HG03175 (cell line): Measurements from ENCODE around the gene PRSS27.

Experiments
- ATAC-seq: cut with Tn5 transposase; IDR thresholded peaks from one replicate; pipeline ENCODE4 v1.9.1; 2021; ENCODE audit warnings: mild to moderate bottlenecking, moderate library complexity; ENCODE audit not compliant: unreplicated experiment

PRSS27 gene

GRCh38 chr16:2752035-2752849, 32.2 kb upstream of the PRSS27 start, which contains the start of gene SRRM2:
TSS of gene SRRM2 (plus strand) at chr16:2752638. CDS start at chr16:2756365, 3,727 bp downstream.
- ATAC-seq = peak; percentile 82

- ATAC-seq = no peak
These were observed 31.6 kb upstream of the PRSS27 start for GRCh38 chr16:2751577-2752034.

- no peak for ATAC-seq
These were observed 29.9 kb upstream of the PRSS27 start for GRCh38 chr16:2749936-2750335.

GRCh38 chr16:2749476-2749875, 29.5 kb upstream of the PRSS27 start:
- ATAC-seq = no peak

GRCh38 chr16:2748757-2749455, 28.9 kb upstream of the PRSS27 start:
- no peak for ATAC-seq

DNA sequence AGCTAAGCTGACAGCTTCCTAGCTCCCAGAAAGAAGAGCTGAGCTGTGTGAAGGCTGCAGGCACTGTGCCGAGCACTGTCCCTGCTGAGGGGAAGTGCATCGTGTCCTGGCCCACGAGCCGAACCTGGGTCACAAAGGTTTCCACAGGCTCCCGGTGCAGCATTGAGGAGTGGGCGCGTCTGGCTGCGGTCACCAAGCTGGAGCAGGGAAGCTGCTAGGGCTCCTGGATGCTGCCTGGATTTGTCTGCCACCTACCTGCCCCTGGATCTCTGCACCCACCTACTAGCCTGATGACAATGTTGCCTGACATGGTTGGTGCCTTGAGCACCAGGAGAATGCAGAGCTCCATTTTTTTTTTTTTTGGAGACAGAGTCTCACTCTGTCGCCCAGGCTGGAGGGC, 25.9 kb upstream of the PRSS27 start:
- no peak for ATAC-seq

DNA sequence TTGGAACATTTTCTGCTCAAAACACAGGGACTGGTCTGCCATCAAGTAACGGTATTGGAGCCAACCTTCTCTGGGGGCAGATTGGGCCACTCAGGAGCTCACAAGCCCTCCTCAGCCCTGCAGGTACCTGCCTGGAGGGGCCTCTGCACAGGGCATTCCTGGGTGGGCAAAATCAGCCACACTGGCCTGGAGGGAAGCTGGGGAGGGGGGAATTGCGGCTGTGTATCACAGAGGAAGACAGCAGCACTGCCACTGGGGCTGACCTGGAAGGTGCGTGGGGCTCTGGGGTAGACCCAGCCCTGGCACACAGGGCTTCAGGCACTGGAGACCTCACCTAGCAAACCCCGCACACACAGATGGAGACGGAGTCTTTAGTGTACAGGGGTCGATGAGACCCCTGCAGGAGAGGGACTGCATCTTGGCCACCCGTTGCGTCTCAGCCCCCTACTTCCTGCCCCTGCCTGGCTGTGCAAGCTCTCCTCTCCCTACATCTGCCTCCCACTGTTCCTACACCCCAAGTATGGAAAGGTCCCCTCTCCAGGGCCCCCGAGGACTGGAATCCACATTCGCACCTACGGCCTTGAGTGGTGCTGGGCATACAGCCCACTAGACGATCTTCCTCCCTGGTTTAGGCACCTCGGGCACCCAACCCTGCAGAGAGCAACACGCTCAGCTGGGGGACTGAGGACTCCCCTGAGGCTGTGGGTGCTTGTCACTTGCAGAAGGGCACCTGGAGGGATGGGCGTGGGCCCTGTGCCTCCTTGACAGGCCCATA, 25.3 kb upstream of the PRSS27 start:
- ATAC-seq = no peak

DNA sequence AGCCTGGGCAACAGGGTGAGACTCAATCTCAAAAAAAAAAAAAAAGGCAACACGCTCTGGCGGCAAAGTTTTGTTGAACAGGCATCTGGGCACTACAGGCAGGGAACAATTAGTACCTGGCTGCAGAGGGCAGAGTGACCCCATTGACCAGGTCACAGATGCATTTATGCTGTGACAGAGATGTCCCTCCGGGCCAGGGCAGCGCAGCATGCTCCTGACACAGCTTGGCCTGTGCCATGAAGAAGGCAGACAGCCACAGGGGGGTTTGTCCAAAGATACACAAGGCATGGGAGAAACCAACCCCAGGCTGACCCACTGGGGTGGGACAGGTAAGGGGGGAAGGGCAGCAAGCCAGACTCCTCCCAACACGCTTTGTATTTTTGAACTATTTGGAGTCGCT, 24.7 kb upstream of the PRSS27 start:
- no peak for ATAC-seq

- no peak for ATAC-seq
These were observed 23.2 kb upstream of the PRSS27 start for GRCh38 chr16:2743007-2743810.

DNA sequence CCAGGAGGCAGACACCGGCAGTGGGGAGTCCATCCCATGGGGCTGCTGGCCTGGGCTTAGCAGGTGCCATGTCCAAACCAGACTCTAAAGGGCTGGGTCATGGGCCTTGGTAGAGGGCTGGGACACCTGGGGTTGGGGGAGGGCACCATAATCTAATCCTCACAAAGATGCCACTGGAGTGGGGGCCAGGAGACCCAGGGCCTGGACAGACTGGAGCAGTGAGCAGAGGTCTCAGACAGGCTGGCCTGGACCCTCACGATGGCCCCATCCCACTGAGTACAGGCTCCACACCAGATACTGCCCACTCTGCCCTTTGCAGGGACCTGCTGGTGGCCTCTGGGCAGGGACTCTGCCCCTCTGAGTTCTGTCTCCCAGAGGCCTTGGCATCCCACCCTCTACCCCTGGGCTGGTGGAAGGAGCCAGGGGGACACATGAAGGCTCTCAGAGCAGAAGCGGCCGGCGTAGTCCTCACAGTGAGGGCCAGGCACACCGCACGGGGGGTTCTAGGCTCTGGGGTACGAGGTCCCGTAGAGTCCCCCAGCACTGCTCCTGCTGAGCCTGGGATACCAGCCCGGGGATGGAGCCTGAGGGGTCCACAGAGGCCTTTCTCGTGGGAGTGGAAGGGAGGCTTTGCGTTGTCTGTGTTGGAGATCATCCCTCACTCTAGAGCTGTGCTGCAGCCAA, 22.4 kb upstream of the PRSS27 start:
- ATAC-seq = no peak

GRCh38 chr16:2741168-2741567, 21.1 kb upstream of the PRSS27 start:
- ATAC-seq = no peak

GRCh38 chr16:2740476-2740875, 20.5 kb upstream of the PRSS27 start:
- no peak for ATAC-seq

DNA sequence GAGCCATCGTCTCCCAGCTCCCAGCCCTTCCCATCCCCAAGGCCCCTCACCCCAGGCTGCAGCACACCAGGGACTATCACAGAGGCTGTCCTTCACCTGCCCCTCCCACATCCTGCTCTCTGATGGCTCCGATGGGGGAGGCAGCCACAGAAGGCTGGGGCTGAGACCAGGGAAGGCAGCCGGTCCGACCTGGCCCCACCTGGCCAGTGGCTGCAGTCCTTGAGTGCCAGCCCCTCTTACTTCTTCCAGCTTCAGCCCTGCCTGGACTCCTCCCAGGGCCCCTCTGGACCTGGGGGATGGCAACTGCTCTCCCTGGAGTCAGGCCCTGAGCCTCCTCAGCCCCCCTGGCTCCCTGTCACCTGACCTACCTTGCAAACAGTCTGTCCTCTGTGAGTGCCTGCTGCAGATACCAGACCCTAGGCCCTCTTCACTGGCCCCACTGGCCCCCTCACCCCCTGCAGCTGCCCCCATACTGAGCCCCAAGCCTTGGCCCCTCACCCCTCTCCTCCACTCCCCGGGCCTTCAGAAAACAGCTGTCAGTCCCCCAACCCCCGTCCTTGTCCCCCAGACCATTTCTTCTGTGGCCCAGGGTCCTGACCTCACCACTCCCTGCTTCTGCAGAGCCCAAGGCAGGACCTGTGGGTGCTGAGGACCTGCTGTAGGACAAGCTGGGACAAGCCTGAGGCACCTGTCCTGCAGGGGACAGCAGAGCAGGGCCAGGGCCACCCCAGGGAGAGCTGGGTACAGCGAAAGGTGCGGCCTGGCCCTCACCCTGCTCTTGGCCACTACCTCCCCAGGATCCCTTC, 19.8 kb upstream of the PRSS27 start:
- ATAC-seq = no peak

- ATAC-seq = no peak
These were observed 18.6 kb upstream of the PRSS27 start for GRCh38 chr16:2738615-2739014.

- no peak for ATAC-seq
These were observed 17.9 kb upstream of the PRSS27 start for GRCh38 chr16:2737895-2738418.

- ATAC-seq = no peak
These were observed 17.2 kb upstream of the PRSS27 start for GRCh38 chr16:2737238-2737605.

DNA sequence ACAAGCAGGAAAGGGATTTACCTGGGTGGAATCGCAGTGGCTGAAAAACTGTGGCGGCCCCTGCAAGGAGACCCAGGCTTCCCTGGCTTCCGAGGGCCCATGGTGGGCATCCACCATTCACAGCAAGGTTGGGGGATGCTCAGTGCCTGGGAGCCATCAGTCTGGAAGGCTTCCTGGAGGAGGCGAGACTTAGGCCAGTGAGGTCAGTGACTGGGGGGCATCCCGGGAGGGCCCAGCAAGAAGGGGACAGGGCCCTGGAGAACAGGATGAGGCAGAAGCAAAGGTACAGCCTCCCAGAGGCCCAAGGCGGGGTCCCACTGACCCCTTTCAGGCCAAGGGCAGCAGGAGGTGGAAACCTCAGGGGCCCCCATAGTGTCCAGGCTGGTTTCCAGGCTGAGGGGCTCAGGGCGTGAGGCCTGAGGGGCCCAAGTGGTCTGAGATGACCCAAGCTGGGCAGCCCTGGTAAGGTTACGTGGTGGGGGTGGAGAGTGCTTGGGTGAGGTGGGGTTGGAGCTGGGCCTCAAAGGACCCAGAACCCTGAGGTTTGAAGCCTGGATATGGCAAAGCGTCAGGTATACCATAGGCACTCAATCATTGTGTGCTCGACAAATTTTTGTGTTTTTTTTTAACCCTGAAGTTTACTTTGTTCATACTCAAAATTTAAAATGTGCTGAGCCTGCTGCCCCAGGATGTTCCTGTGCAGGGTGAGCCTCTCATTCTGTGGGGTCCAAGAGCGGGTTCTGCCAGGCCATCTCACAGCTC, 16.6 kb upstream of the PRSS27 start:
- ATAC-seq = no peak

GRCh38 chr16:2734844-2735515, 15.0 kb upstream of the PRSS27 start:
- ATAC-seq = no peak
